HEK293 (cell line): Measurements from ENCODE around the gene GOLT1A.

ENCODE experiments used
- CTCF ChIA-PET: fragments of 350-600 bp; formaldehyde crosslinking; extraction: SDS; loops from one replicate; lab custom pipeline; 2021; ENCODE audit warnings: antibody characterized with exemption; lab: Yijun Ruan, JAX
- POLR2A ChIA-PET: fragments of 300-600 bp; formaldehyde crosslinking; extraction: SDS; loops from one replicate; lab custom pipeline; 2020; ENCODE audit warnings: antibody characterized with exemption, inconsistent platforms; lab: Yijun Ruan, JAX
- H3K27ac ChIP-seq: fragments of 200-500 bp; sonication (Bioruptor generic); 2 replicates; pipeline ENCODE4 v1.5.1; 2014; ENCODE audit warnings: low read depth, low read length, control low read depth, inconsistent platforms; ENCODE audit errors: extremely low read depth
- H3K36me3 ChIP-seq, 2 experiments: fragments of 200-500 bp in 1 of 2; sonication (Bioruptor generic) in 1 of 2; 1 replicate in 1 of 2; 2 replicates in 1 of 2; pipeline ENCODE4 v1.5.1; 2014 to 2017; ENCODE audit warnings: inconsistent platforms in 2 of 2, low read length in 2 of 2; ENCODE audit not compliant: control insufficient read depth in 2 of 2, insufficient read depth in 1 of 2
- H3K4me1 ChIP-seq: fragments of 200-500 bp; sonication (Bioruptor generic); 2 replicates; pipeline ENCODE4 v1.5.1; 2014; ENCODE audit warnings: mild to moderate bottlenecking, low read length, inconsistent platforms; ENCODE audit not compliant: control insufficient read depth, insufficient read depth
- H3K4me3 ChIP-seq: 2 replicates; pipeline ENCODE4 v1.5.1; 2011; ENCODE audit warnings: low read depth, mild to moderate bottlenecking, control low read depth, low read length, moderate library complexity
- H3K9me3 ChIP-seq: fragments of 200-500 bp; sonication (Bioruptor generic); 2 replicates; pipeline ENCODE4 v1.5.1; 2014; ENCODE audit warnings: low read depth, low read length, inconsistent platforms; ENCODE audit not compliant: control insufficient read depth, insufficient read depth
- BCL11A ChIP-seq: fragments of 450-650 bp; formaldehyde crosslinking; IDR thresholded peaks from 2 replicates; pipeline ENCODE4 v1.5.1; 2016; ENCODE audit warnings: low read depth, missing biosample characterization, missing genetic modification characterization
- GLI2 ChIP-seq: fragments of 450-650 bp; formaldehyde crosslinking; IDR thresholded peaks from 2 replicates; pipeline ENCODE4; 2017; ENCODE audit warnings: missing biosample characterization, missing genetic modification characterization, low read depth, borderline replicate concordance
- HIC1 ChIP-seq: fragments of 450-650 bp; formaldehyde crosslinking; IDR thresholded peaks from 2 replicates; pipeline ENCODE4 v1.5.1; 2016; ENCODE audit warnings: missing biosample characterization, missing genetic modification characterization
- HOXD13 ChIP-seq: sonication (generic); formaldehyde crosslinking; IDR thresholded peaks from 2 replicates; pipeline ENCODE4 v1.8.0; 2022; ENCODE audit warnings: missing genetic modification reagents, borderline replicate concordance
- KLF17 ChIP-seq: fragments of 450-650 bp; formaldehyde crosslinking; IDR thresholded peaks from 2 replicates; pipeline ENCODE4 v1.5.1; 2016; ENCODE audit warnings: missing biosample characterization, missing genetic modification characterization
- SCRT2 ChIP-seq: fragments of 450-650 bp; formaldehyde crosslinking; IDR thresholded peaks from 2 replicates; pipeline ENCODE4 v1.5.1; 2016; ENCODE audit warnings: missing biosample characterization, missing genetic modification characterization
- ZBTB49 ChIP-seq: fragments of 450-650 bp; formaldehyde crosslinking; IDR thresholded peaks from 2 replicates; pipeline ENCODE4 v1.5.1; 2016; ENCODE audit warnings: missing biosample characterization, missing genetic modification characterization, low read depth
- ZFHX2 ChIP-seq: fragments of 450-650 bp; formaldehyde crosslinking; conservative IDR thresholded peaks from 2 replicates; pipeline ENCODE4 v1.5.1; 2016; ENCODE audit warnings: missing biosample characterization, missing genetic modification characterization
- ZNF114 ChIP-seq: fragments of 450-650 bp; formaldehyde crosslinking; IDR thresholded peaks from 2 replicates; pipeline ENCODE4 v1.5.0; 2017; ENCODE audit warnings: missing biosample characterization, missing genetic modification characterization
- ZNF133 ChIP-seq: fragments of 450-650 bp; formaldehyde crosslinking; IDR thresholded peaks from 2 replicates; pipeline ENCODE4 v1.5.1; 2016; ENCODE audit warnings: missing biosample characterization, missing genetic modification characterization
- ZNF148 ChIP-seq: fragments of 450-650 bp; formaldehyde crosslinking; IDR thresholded peaks from 2 replicates; pipeline ENCODE4 v1.5.0; 2017; ENCODE audit warnings: missing biosample characterization, missing genetic modification characterization, borderline replicate concordance
- ZNF155 ChIP-seq: fragments of 450-650 bp; formaldehyde crosslinking; IDR thresholded peaks from 2 replicates; pipeline ENCODE4 v1.5.1; 2016; ENCODE audit warnings: missing biosample characterization, missing genetic modification characterization
- ZNF211 ChIP-seq: fragments of 450-650 bp; formaldehyde crosslinking; IDR thresholded peaks from 2 replicates; pipeline ENCODE4 v1.5.1; 2016; ENCODE audit warnings: low read depth, missing biosample characterization, missing genetic modification characterization
- ZNF248 ChIP-seq: fragments of 450-650 bp; formaldehyde crosslinking; IDR thresholded peaks from 2 replicates; pipeline ENCODE4 v1.5.1; 2017; ENCODE audit warnings: missing biosample characterization, missing genetic modification characterization
- ZNF292 ChIP-seq: fragments of 450-650 bp; formaldehyde crosslinking; IDR thresholded peaks from 2 replicates; pipeline ENCODE4 v1.5.1; 2016; ENCODE audit warnings: low read depth, missing biosample characterization, missing genetic modification characterization, borderline replicate concordance
- ZNF324 ChIP-seq: fragments of 450-650 bp; formaldehyde crosslinking; IDR thresholded peaks from 2 replicates; pipeline ENCODE4 v1.5.1; 2016; ENCODE audit warnings: missing biosample characterization, missing genetic modification characterization
- ZNF335 ChIP-seq: fragments of 450-650 bp; formaldehyde crosslinking; conservative IDR thresholded peaks from 2 replicates; pipeline ENCODE4 v1.5.1; 2016; ENCODE audit warnings: missing biosample characterization, missing genetic modification characterization
- ZNF37A ChIP-seq: fragments of 450-650 bp; IDR thresholded peaks from 2 replicates; pipeline ENCODE4 v1.5.1; 2018; ENCODE audit warnings: missing biosample characterization, missing genetic modification characterization
- ZNF544 ChIP-seq: fragments of 450-650 bp; formaldehyde crosslinking; IDR thresholded peaks from 2 replicates; pipeline ENCODE4 v1.5.0; 2017; ENCODE audit warnings: missing biosample characterization, missing genetic modification characterization
- ZNF610 ChIP-seq: fragments of 450-650 bp; formaldehyde crosslinking; IDR thresholded peaks from 2 replicates; pipeline ENCODE4 v1.5.1; 2016; ENCODE audit warnings: missing biosample characterization, missing genetic modification characterization, borderline replicate concordance
- ZNF704 ChIP-seq: fragments of 450-650 bp; formaldehyde crosslinking; IDR thresholded peaks from 2 replicates; pipeline ENCODE4 v1.5.1; 2016; ENCODE audit warnings: missing biosample characterization, missing genetic modification characterization
- ZNF776 ChIP-seq: fragments of 450-650 bp; formaldehyde crosslinking; IDR thresholded peaks from 2 replicates; pipeline ENCODE4 v1.5.0; 2017; ENCODE audit warnings: missing biosample characterization, missing genetic modification characterization, borderline replicate concordance

GOLT1A gene

GRCh38 chr1:204155881-204156280, 57.9 kb downstream of the GOLT1A start:
- H3K27ac ChIP-seq: no peak overlapping the region
- ChIA-PET CTCF (no interaction called here), POLR2A (no interaction called here)
- no peaks in the 10 kb centered on the region for H3K9me3 ChIP-seq
- H3K4me1 ChIP-seq: peaks cover 3% of the 10 kb centered on the region
- no peak overlapping the region for H3K4me3 ChIP-seq
- TF ChIP-seq ZNF544 (tag by site-specific recombination): no peak
- no peak for TF ChIP-seq ZNF704
- no peak for TF ChIP-seq ZNF148 (tag by site-specific recombination)
- TF ChIP-seq ZNF324 (tag by site-specific recombination): no peak
- no peak for TF ChIP-seq ZNF211
- TF ChIP-seq GLI2 (tag by site-specific recombination): no peak
- no peak for TF ChIP-seq ZNF133
- no peak for TF ChIP-seq ZNF114 (tag by site-specific recombination)
- no peak for TF ChIP-seq HOXD13 (CRISPR knock-in tag)
- TF ChIP-seq ZNF610 (tag by site-specific recombination): no peak
- TF ChIP-seq, all 188 proteins: peak for 0
- no peaks in the 10 kb centered on the region for H3K36me3 ChIP-seq

GRCh38 chr1:204154568-204155255, 59.1 kb downstream of the GOLT1A start:
- POLR2A ChIA-PET: no interaction called here
- Histone ChIP-seq H3K36me3 (no peaks in the 10 kb centered on the region), H3K9me3 (no peaks in the 10 kb centered on the region), H3K4me1 (peaks cover 3% of the 10 kb centered on the region), H3K4me3 (no peak overlapping the region), H3K27ac (no peak overlapping the region)
- TF ChIP-seq SCRT2 (peak; percentile 66), BCL11A (no peak)
- TF ChIP-seq, all 188 proteins: peak for 1
- CTCF ChIA-PET: interaction anchor here (0.6 to 1.4 kb wide), 5 partner anchors 8 to 217 kb away, joined by 3 to 5 read pairs (median 3); no protein-coding TSS in a partner anchor

- Histone ChIP-seq H3K36me3 (no peaks in the 10 kb centered on the region), H3K27ac (no peak overlapping the region), H3K4me1 (peaks cover 3% of the 10 kb centered on the region), H3K4me3 (no peak overlapping the region), H3K9me3 (no peaks in the 10 kb centered on the region)
- CTCF ChIA-PET: interaction anchor here (1.0 to 2.1 kb wide), 3 partner anchors 10 to 51 kb away, joined by 3 to 9 read pairs (median 3); no protein-coding TSS in a partner anchor
- POLR2A ChIA-PET: no interaction called here
- no peak for TF ChIP-seq ZNF292 (tag by site-specific recombination)
- no peak for TF ChIP-seq HIC1
- no peak for TF ChIP-seq ZNF211
- TF ChIP-seq ZNF248 (tag by site-specific recombination): no peak
- no peak for TF ChIP-seq ZBTB49 (tag by site-specific recombination)
- TF ChIP-seq ZNF776 (tag by site-specific recombination): no peak
- TF ChIP-seq ZFHX2: no peak
- no peak for TF ChIP-seq ZNF155
- no peak for TF ChIP-seq ZNF335 (tag by site-specific recombination)
- no peak for TF ChIP-seq ZNF37A (tag by site-specific recombination)
- TF ChIP-seq KLF17 (tag by site-specific recombination): no peak
Observed at GRCh38 chr1:204153667-204154066, 60.1 kb downstream of the GOLT1A start.
